ENCODE measurements around the gene ACER1.
"Not testable (repeated sequence)": the region's sequence is repeated elsewhere in the genome, so short reads cannot be mapped to it uniquely, and the experiment has no call there.

Gene ACER1

DNA sequence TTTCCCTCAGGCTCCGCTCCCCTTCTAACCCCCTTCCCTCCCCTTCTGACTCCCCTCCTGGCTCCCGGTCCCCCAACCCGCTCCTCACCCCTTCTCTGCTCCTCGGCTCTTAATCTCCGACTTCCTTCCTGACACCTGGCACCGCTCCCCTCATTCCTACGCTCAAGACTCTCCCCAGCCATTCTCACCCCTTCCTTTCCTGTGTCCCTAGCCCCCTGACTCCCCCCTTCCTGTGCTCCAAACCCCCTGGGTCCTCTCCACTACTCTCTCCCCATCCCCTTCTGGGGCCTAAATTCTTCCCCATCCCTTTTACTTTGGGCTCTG is 28.6 kb upstream of the ACER1 start:
- Histone ChIP-seq H3K9ac (ENCODE audit: low read depth, low read length) (peak overlapping the region; percentile 82), H3K27ac (ENCODE audit: low read length) (peak overlapping the region; percentile 87), H3K36me3 (ENCODE audit: insufficient read depth, low read length) (peaks cover 35% of the 10 kb centered on the region), H3K79me2 (ENCODE audit: insufficient read depth, low read length) (peaks cover 23% of the 10 kb centered on the region), H3K4me1 (ENCODE audit: insufficient read depth, low read length) (peaks cover 28% of the 10 kb centered on the region), H2AFZ (ENCODE audit: low read depth, low read length) (peak overlapping the region; percentile 91), H3K27me3 (ENCODE audit: insufficient read depth, low read length, poor library complexity) (no peaks in the 10 kb centered on the region), H4K20me1 (ENCODE audit: insufficient read depth, low read length) (no peaks in the 10 kb centered on the region), H3K9me3 (ENCODE audit: insufficient read depth, low read length, severe bottlenecking) (no peaks in the 10 kb centered on the region), H3K4me2 (ENCODE audit: insufficient read depth, low read length) (peak overlapping the region; percentile 76), H3K4me3 (ENCODE audit: low read depth in 1 of 2, low read length in 2 of 2) (peak overlapping the region; percentile 39 to 70; a peak in 3 of 4 replicates)
- DNase-seq (peak; percentile 61), ATAC-seq (ENCODE audit: insufficient read depth, low read depth) (peak; percentile 23; the same call in 2 of the 3 replicates)
- no peak for TF ChIP-seq EZH2 (IDR thresholded peaks at IDR 0.05; ENCODE audit: borderline replicate concordance, low read depth, low read length, severe bottlenecking)
- TF ChIP-seq, protein P1, sequence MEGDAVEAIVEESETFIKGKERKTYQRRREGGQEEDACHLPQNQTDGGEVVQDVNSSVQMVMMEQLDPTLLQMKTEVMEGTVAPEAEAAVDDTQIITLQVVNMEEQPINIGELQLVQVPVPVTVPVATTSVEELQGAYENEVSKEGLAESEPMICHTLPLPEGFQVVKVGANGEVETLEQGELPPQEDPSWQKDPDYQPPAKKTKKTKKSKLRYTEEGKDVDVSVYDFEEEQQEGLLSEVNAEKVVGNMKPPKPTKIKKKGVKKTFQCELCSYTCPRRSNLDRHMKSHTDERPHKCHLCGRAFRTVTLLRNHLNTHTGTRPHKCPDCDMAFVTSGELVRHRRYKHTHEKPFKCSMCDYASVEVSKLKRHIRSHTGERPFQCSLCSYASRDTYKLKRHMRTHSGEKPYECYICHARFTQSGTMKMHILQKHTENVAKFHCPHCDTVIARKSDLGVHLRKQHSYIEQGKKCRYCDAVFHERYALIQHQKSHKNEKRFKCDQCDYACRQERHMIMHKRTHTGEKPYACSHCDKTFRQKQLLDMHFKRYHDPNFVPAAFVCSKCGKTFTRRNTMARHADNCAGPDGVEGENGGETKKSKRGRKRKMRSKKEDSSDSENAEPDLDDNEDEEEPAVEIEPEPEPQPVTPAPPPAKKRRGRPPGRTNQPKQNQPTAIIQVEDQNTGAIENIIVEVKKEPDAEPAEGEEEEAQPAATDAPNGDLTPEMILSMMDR (IDR thresholded peaks at IDR 0.05; ENCODE audit: borderline replicate concordance, extremely low read depth, low read length, poor library complexity, severe bottlenecking) = no peak

DNA sequence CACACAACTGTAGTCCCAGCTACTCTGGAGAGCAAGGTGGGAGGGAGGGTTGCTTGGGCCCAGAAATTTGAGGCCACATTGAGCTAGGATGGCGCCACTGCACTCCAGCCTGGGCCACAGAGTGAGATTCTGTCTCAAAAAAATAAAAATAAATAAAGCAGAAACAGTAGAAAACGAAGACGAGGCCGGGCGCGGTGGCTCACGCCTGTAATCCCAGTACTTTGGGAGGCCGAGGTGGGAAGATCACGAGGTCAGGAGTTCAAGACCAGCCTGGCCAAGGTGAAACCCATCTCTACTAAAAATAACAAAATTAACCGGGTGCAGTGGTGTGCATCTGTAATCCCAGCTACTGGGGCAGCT is 27.4 kb upstream of the ACER1 start:
- peak overlapping the region; percentile 91 for H2AFZ ChIP-seq (ENCODE audit: low read depth, low read length)
- DNase-seq; H4K20me1 ChIP-seq (ENCODE audit: insufficient read depth, low read length); H3K9me3 ChIP-seq (ENCODE audit: insufficient read depth, low read length, severe bottlenecking); H3K27me3 ChIP-seq (ENCODE audit: insufficient read depth, low read length, poor library complexity); ATAC-seq (ENCODE audit: insufficient read depth, low read depth): not testable (repeated sequence)
- H3K4me3 ChIP-seq (ENCODE audit: low read depth in 1 of 2, low read length in 2 of 2) = peak overlapping the region; percentile 39 to 70; a peak in 3 of 4 replicates
- H3K79me2 ChIP-seq (ENCODE audit: insufficient read depth, low read length) = peaks cover 23% of the 10 kb centered on the region
- H3K4me1 ChIP-seq (ENCODE audit: insufficient read depth, low read length) = peaks cover 28% of the 10 kb centered on the region
- H3K4me2 ChIP-seq (ENCODE audit: insufficient read depth, low read length) = peak overlapping the region; percentile 76
- peak overlapping the region; percentile 82 for H3K9ac ChIP-seq (ENCODE audit: low read depth, low read length)
- peak overlapping the region; percentile 87 for H3K27ac ChIP-seq (ENCODE audit: low read length)
- peaks cover 24% of the 10 kb centered on the region for H3K36me3 ChIP-seq (ENCODE audit: insufficient read depth, low read length)

DNA sequence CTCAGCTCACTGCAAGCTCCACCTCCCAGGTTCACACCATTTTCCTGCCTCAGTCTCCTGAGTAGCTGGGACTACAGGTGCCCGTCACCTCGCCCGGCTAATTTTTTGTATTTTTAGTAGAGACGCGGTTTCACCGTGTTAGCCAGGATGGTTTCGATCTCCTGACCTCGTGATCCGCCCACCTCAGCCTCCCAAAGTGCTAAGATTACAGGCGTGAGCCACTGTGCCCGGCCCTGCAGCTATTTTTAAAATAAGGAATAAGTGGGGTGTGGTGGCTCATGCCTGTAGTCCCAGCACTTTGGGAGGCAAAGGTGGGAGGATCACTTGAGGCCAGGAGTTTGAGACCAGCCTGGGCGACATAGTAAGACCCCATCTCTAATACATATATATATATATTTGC is 27.0 kb upstream of the ACER1 start:
- Histone ChIP-seq H3K79me2 (ENCODE audit: insufficient read depth, low read length) (peaks cover 23% of the 10 kb centered on the region), H3K36me3 (ENCODE audit: insufficient read depth, low read length) (peaks cover 20% of the 10 kb centered on the region), H3K4me1 (ENCODE audit: insufficient read depth, low read length) (peaks cover 28% of the 10 kb centered on the region)
- H3K9ac ChIP-seq (ENCODE audit: low read depth, low read length); H3K27me3 ChIP-seq (ENCODE audit: insufficient read depth, low read length, poor library complexity); H2AFZ ChIP-seq (ENCODE audit: low read depth, low read length); H3K9me3 ChIP-seq (ENCODE audit: insufficient read depth, low read length, severe bottlenecking); ATAC-seq (ENCODE audit: insufficient read depth, low read depth); H3K27ac ChIP-seq (ENCODE audit: low read length); DNase-seq; H4K20me1 ChIP-seq (ENCODE audit: insufficient read depth, low read length); H3K4me2 ChIP-seq (ENCODE audit: insufficient read depth, low read length); H3K4me3 ChIP-seq (ENCODE audit: low read depth in 1 of 2, low read length in 2 of 2): not testable (repeated sequence)

DNA sequence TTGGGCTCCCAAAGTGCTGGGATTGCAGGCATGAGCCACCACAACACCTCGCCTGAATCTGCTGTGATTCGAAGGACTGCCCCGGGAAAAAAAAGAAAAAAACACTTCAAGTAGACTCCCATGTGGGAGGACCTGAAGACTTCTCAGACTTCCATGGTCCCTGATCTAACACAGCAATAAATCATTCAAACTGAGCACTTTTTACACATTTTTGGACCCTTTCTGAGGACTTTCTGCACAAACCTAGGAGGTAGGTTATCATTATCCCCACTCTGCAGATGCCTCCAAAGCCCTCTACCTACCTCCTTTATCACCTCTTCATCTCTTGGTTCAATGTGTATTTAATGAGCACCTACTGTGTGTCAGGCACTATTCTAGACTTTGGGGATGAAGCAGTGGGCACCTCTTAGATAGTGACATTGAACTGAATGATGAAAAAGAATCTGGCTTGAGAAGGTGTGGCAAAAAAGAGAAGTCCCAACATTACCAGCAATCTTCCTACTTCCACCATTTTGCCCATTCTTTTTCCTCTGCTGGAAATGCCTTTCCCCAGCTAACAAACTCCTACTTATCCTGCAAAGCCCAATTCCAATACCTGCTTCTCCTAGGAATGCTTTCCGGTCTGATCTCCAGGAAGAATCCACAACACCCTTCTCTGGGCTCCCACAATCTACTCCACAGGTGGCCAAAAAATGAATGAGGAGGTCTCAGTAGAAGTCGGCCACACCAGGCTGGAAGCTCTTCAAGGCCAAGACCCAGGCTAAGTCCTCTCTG is 26.3 kb upstream of the ACER1 start:
- Histone ChIP-seq H3K9me3 (ENCODE audit: insufficient read depth, low read length, severe bottlenecking) (no peaks in the 10 kb centered on the region), H3K4me1 (ENCODE audit: insufficient read depth, low read length) (peaks cover 28% of the 10 kb centered on the region), H3K27me3 (ENCODE audit: insufficient read depth, low read length, poor library complexity) (no peaks in the 10 kb centered on the region), H3K4me3 (ENCODE audit: low read depth in 1 of 2, low read length in 2 of 2) (no peak overlapping the region), H3K4me2 (ENCODE audit: insufficient read depth, low read length) (no peak overlapping the region), H3K79me2 (ENCODE audit: insufficient read depth, low read length) (peaks cover 23% of the 10 kb centered on the region), H3K27ac (ENCODE audit: low read length) (no peak overlapping the region), H4K20me1 (ENCODE audit: insufficient read depth, low read length) (no peaks in the 10 kb centered on the region), H2AFZ (ENCODE audit: low read depth, low read length) (no peak overlapping the region), H3K36me3 (ENCODE audit: insufficient read depth, low read length) (peaks cover 13% of the 10 kb centered on the region), H3K9ac (ENCODE audit: low read depth, low read length) (no peak overlapping the region)
- TF ChIP-seq, protein P1 (IDR thresholded peaks at IDR 0.05; ENCODE audit: borderline replicate concordance, extremely low read depth, low read length, poor library complexity, severe bottlenecking) = no peak
- TF ChIP-seq EZH2 (IDR thresholded peaks at IDR 0.05; ENCODE audit: borderline replicate concordance, low read depth, low read length, severe bottlenecking) = no peak
- ATAC-seq (ENCODE audit: insufficient read depth, low read depth) (no peak), DNase-seq (no peak)

Measured in DND-41 (cell line).